Activated naive CD8-positive, alpha-beta T cell (primary cell): ENCODE measurements around the gene SHROOM3.

Source experiments
- H3K27ac Mint-ChIP-seq: one replicate; pipeline ENCODE4 v1.8.0; 2021; ENCODE audit warnings: mixed read lengths
- H3K27me3 Mint-ChIP-seq: one replicate; pipeline ENCODE4 v1.8.0; 2021; ENCODE audit warnings: mixed read lengths
- H3K36me3 Mint-ChIP-seq: one replicate; pipeline ENCODE4 v1.8.0; 2021; ENCODE audit warnings: mixed read lengths
- H3K4me1 Mint-ChIP-seq: one replicate; pipeline ENCODE4 v1.8.0; 2021; ENCODE audit warnings: low read depth, mixed read lengths
- H3K4me3 Mint-ChIP-seq: one replicate; pipeline ENCODE4 v1.8.0; 2021; ENCODE audit warnings: mild to moderate bottlenecking, mixed read lengths
- H3K9me3 Mint-ChIP-seq: one replicate; pipeline ENCODE4 v1.8.0; 2021; ENCODE audit warnings: low read depth, mixed read lengths

Gene SHROOM3

DNA sequence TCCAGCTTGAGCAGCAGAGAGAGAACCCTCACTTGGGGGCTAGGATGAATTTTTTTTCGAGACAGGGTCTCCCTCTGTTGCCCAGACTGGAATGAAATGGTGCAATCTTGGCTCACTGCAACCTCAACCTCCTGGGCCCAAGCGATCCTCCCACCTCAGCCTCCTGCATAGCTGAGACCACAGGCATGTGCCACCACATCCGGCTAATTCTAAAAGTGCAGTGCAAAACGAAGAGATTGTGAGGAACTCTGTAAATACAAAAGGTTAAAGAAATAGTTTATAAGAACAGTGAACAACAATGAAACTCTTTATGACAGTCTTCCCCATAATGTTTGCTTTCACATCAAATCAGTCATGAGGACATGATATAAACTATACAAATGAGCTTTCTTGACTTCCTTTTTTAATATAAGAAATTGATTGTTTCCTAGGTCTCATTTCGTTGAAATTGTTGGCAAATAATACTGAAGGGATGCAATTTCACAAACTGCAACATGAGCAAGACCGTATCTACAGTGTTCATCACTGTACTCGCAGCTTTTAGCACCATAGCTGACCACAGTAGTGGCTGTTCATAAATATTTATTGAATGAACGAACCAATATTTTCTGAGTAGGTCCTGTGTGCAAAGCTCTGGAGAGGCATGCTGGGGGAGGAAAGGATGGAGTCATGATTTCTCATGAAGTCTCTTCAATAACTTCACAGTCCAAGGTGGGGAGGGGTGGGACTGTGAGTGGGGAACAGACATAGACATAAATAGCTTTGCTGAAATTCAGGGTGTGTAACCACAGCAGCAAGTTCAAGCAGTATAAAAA is 116.1 kb downstream of the SHROOM3 start:
- no peak overlapping the region for H3K4me3 Mint-ChIP-seq
- no peaks in the 10 kb centered on the region for H3K4me1 Mint-ChIP-seq
- no peak overlapping the region for H3K27ac Mint-ChIP-seq
- H3K27me3 Mint-ChIP-seq, result no peaks in the 10 kb centered on the region
- no peaks in the 10 kb centered on the region for H3K9me3 Mint-ChIP-seq
- H3K36me3 Mint-ChIP-seq, result no peaks in the 10 kb centered on the region

DNA sequence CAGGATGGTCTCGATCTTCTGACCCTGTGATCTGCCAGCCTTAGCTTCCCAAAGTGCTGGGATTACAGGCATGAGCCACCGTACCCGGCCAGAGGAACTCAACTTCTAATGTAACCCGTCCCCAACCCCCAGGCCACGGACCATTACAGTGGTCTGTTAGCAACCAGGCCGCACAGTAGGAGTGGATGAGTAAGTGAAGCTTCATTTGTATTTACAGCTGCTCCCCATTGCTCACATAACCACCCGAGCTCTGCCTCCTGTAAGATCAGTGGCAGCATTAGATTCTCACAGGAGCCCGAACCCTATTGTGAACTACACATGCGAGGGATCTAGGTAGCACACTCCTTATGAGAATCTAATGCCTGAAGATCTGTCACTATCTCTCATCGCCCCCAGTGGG is 119.6 kb downstream of the SHROOM3 start:
- H3K4me3 Mint-ChIP-seq, result no peak overlapping the region
- H3K27me3 Mint-ChIP-seq, result no peaks in the 10 kb centered on the region
- no peaks in the 10 kb centered on the region for H3K9me3 Mint-ChIP-seq
- H3K27ac Mint-ChIP-seq, result no peak overlapping the region
- H3K4me1 Mint-ChIP-seq, result no peaks in the 10 kb centered on the region
- H3K36me3 Mint-ChIP-seq, result no peaks in the 10 kb centered on the region

DNA sequence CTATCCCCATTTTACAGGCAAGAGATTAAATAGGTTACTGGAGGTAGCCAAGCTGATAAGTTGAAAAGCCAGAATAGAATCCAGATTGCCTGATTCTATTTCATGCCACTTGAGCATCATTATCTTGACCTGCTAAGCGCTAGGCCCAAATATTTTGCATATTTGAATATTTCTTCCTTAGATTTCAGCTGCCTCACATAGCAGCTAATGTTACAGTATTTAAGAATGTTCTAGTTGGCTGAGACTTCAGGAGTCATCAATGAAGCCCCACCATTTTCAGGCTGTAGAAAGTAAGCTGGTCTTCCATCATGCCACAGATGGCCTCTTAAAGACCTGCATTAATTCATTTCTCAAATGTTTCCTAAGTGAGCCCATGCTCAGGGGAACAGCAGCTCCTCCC is 121.4 kb downstream of the SHROOM3 start:
- H3K27me3 Mint-ChIP-seq, result peaks cover 4% of the 10 kb centered on the region
- H3K27ac Mint-ChIP-seq, result no peak overlapping the region
- H3K9me3 Mint-ChIP-seq, result no peaks in the 10 kb centered on the region
- no peak overlapping the region for H3K4me3 Mint-ChIP-seq
- H3K4me1 Mint-ChIP-seq, result no peaks in the 10 kb centered on the region
- no peaks in the 10 kb centered on the region for H3K36me3 Mint-ChIP-seq

DNA sequence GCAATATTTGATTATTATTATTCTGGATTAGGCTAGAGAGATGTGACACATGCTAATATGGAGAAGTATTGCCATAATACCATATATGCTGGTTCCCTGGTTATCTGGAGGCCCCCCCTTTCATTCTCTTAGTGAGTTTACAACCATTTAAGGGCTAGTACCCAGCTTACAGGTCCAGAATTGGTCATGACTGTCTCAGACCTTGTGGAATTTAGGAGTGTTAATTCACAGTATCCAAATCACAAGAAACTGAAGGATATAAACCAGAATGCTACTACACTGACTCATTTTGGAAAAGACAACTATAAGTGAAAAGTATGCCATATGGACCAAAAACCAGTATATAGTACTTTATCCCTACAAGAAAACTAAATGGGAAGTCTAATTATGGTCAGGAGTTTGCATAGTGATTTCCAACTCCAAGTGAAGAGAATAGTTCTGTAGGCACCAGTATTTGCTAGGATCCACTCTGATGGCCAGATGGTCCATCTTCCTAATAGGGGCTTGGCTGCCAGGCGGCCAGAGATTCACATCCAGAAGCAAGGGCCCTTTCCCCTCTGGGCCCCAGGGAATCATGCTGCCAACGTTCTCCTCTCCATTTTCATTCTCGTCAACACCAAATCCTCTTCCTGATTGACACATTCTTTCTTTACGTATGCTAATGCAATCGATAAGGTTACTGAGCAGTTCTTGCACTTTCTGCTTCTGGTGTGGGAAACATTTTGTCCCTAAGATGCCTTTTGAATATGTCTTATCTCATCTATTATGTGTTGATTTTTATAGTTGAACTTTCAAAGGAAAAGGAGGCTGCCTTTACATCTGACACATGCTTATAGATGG is 123.6 kb downstream of the SHROOM3 start:
- no peak overlapping the region for H3K4me3 Mint-ChIP-seq
- H3K36me3 Mint-ChIP-seq, result no peaks in the 10 kb centered on the region
- H3K4me1 Mint-ChIP-seq, result no peaks in the 10 kb centered on the region
- H3K9me3 Mint-ChIP-seq, result no peaks in the 10 kb centered on the region
- H3K27ac Mint-ChIP-seq, result no peak overlapping the region
- H3K27me3 Mint-ChIP-seq, result peaks cover 4% of the 10 kb centered on the region

DNA sequence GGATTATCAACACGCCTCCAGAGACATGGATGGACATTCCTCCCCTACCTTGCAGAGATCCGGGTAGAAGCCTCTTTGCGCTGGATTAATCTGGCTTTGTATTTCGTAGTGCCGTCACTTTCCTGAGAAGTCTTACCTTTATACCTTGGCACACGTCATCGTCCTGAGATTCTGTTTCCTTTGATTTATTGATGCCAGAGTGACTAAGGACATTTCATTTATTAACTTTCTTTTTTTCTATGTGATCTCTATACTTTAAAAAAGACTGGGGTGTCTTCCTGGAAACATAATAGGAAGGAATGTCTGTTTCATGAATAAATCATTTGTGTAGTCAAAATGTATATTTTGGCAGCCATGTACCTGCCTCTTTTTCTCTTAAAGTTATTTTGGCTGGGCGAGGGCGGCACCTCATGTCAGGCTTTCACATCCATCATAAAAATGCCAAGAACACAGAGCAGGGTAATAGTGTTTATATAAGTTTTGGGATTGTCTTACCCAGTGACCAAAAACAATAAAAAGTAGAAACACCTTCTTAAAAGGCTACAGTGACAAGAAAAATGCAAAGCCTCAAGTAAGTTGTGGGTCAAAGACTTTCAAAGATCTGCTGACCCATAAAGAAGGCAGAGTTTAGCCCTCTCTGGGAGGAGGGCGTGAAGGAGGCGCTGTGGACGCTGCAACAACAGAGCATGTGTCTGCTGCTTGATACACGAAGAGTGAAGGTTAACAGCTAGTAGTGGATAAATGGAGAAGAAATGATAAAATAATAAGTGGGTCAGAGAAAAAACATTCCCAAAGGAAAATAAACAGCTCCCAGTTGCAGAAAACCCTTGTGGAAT is 124.4 kb downstream of the SHROOM3 start:
- H3K9me3 Mint-ChIP-seq, result no peaks in the 10 kb centered on the region
- H3K27ac Mint-ChIP-seq, result no peak overlapping the region
- H3K36me3 Mint-ChIP-seq, result no peaks in the 10 kb centered on the region
- H3K27me3 Mint-ChIP-seq, result peaks cover 4% of the 10 kb centered on the region
- no peaks in the 10 kb centered on the region for H3K4me1 Mint-ChIP-seq
- H3K4me3 Mint-ChIP-seq, result no peak overlapping the region

DNA sequence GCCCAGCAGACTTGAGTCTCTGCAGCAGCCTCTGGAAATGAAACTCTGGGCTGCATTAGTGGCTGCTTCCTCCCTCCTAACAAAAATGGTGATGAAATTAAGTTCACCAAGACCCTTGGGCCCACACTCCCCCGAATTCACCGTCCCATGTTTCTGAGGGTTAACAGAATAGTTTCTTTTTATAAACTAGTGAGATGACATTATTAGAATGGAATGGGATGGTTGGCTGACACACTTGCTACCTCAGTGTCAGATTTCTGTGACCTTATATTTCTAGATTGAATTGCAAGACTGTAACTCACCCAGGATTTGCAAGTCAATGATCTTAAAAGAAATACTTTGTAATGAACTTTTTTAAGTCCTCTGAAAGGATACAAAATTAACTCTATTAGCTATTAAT is 127.1 kb downstream of the SHROOM3 start:
- Mint-ChIP-seq H3K4me3 (no peak overlapping the region), H3K36me3 (no peaks in the 10 kb centered on the region), H3K4me1 (no peaks in the 10 kb centered on the region), H3K9me3 (no peaks in the 10 kb centered on the region), H3K27ac (no peak overlapping the region), H3K27me3 (peaks cover 4% of the 10 kb centered on the region)

DNA sequence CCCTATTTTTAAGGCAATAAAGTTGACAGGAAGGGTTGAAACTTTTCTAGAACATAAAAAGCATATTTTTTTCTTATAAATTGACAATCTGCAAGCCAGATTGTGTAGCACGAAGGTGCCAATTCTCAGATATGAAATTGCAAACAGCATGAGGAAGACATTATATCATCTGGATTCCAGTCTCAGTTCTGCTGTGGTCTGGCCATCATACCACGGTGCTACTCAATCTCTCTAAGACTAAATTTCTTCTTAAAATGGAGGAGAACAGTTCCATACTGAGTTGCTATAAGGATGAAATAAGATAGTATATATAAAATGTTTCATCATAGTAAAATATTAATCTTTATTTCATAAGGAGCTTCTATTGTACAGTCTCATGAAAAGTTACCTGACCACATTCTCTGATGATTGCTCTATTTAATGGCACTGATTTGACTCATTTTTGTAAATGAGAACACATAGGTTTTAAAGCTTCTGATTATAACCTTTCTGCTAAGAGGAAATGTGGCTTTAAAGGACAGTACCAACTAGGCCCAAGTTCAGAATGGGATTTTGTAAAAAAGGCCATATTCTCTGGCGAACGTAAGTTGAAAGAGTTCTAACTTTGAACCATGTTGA is 127.9 kb downstream of the SHROOM3 start:
- no peaks in the 10 kb centered on the region for H3K9me3 Mint-ChIP-seq
- peaks cover 4% of the 10 kb centered on the region for H3K27me3 Mint-ChIP-seq
- H3K4me3 Mint-ChIP-seq, result no peak overlapping the region
- H3K4me1 Mint-ChIP-seq, result no peaks in the 10 kb centered on the region
- no peak overlapping the region for H3K27ac Mint-ChIP-seq
- H3K36me3 Mint-ChIP-seq, result no peaks in the 10 kb centered on the region

DNA sequence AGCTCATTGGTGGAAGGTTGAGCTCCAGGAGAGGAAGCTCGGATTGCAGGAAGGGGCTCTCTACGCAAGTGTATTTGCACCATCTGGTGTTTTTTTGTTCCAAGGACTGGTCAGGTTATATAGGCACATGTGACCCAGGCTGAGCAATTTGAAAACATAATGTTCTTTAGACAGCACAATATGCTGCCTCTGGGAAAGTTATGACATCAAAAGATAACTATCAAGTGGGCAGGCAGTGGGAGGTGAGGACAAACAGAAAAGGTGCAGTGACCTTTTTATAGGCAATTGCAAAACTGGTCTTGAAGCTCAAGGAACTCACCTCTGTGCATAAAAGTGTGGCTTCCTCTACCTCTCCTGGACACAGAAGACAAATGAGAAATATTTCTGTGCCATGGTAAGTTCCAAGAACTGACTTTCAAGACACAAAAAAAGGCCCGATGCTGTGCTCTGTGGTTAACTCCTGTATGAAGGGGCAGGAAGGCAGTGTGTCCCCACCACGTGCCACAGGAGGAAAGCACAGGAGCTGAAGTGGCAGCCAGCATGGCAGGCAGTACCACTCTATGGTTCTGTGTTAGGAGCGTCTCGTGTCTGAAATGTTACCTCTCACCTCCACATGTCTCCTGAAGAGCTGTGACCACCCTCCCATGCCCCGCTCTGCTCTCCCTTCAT is 128.6 kb downstream of the SHROOM3 start:
- Mint-ChIP-seq H3K9me3 (no peaks in the 10 kb centered on the region), H3K27ac (no peak overlapping the region), H3K4me3 (no peak overlapping the region), H3K36me3 (no peaks in the 10 kb centered on the region), H3K27me3 (peaks cover 6% of the 10 kb centered on the region), H3K4me1 (no peaks in the 10 kb centered on the region)

DNA sequence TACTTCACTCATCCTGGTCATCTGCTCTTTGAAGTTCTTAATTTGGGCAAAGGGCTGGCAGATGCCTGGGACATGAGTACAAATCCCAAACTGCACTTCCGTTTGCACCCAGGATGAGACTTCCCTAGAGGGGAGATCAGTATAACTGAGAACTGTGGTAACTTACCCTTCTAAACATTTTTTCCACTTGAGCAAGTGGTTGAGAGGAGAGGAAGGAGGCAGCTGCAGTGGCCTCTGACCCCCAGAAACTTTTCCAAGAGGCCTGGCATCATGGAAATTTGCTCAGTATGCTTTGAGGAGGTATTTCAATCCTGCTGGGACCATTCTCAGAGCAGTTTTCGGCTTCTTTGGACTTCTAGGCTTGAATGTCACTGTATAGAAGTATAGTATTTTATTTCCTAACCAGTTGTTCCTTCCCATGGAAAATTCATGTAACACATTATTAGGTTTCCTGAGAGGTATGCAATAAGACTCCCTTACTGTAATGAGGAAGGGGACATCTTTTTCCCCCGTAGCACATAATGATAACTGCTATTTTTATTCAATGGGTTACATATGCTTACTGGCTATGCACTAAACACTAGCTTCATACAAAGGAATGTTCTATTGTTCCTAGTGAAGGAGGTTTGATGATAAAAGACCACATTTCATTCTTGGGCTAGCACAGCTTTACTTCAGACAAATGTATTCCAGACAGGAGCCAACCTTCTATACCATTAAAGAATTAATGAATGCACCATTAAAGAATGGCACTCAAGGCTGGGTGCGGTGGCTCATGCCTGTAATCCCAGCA is 129.3 kb downstream of the SHROOM3 start:
- no peak overlapping the region for H3K27ac Mint-ChIP-seq
- H3K27me3 Mint-ChIP-seq, result peaks cover 6% of the 10 kb centered on the region
- no peaks in the 10 kb centered on the region for H3K36me3 Mint-ChIP-seq

DNA sequence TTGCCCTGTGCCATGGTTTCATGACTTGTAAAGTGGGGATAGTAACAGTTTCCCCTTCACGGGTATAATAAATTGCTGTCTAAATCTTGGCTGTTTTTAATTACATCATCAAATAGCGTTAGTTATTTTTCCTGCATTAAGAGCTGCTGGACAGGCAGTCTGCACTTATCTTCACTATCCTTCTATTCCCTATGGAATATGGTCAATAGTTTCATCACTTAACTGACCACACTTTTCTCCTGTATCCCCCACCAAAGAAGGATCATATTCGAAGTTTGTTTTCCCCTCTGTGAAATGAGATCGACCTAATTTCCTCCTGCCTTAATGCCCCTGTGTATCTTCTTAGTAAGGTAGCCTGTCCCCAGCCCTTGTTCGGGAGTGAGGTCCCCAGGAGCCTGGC is 133.2 kb downstream of the SHROOM3 start:
- H3K36me3 Mint-ChIP-seq, result no peaks in the 10 kb centered on the region
- H3K4me3 Mint-ChIP-seq, result no peak overlapping the region
- H3K9me3 Mint-ChIP-seq, result no peaks in the 10 kb centered on the region
- H3K27me3 Mint-ChIP-seq, result peaks cover 5% of the 10 kb centered on the region
- H3K4me1 Mint-ChIP-seq, result no peaks in the 10 kb centered on the region
- no peak overlapping the region for H3K27ac Mint-ChIP-seq

More for the DNA sequence above, 129.3 kb downstream of the SHROOM3 start:
- no peak overlapping the region for H3K4me3 Mint-ChIP-seq
- H3K9me3 Mint-ChIP-seq, result no peaks in the 10 kb centered on the region
- no peaks in the 10 kb centered on the region for H3K4me1 Mint-ChIP-seq

DNA sequence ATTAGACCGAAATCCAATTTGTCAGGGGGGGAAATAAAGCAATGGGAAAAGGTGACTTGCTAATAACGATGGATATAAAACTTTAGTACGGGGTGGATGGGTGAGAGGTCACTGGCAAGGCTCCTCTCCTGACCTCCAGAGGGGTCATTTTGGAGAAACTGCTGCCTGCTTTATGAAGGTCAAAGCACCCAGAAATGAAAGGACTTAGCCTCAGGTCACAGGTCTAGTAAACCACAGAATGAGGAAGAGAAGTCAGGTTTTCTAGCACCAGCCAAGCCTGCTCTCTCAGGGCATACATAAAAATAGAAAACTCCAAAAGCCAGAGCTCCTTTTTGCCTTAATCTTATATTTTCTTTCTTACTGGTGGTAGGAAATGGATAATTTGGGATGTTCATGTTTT is 134.2 kb downstream of the SHROOM3 start:
- no peaks in the 10 kb centered on the region for H3K9me3 Mint-ChIP-seq
- H3K36me3 Mint-ChIP-seq, result no peaks in the 10 kb centered on the region
- H3K27ac Mint-ChIP-seq, result no peak overlapping the region
- H3K4me1 Mint-ChIP-seq, result no peaks in the 10 kb centered on the region
- no peak overlapping the region for H3K4me3 Mint-ChIP-seq
- H3K27me3 Mint-ChIP-seq, result peaks cover 11% of the 10 kb centered on the region

DNA sequence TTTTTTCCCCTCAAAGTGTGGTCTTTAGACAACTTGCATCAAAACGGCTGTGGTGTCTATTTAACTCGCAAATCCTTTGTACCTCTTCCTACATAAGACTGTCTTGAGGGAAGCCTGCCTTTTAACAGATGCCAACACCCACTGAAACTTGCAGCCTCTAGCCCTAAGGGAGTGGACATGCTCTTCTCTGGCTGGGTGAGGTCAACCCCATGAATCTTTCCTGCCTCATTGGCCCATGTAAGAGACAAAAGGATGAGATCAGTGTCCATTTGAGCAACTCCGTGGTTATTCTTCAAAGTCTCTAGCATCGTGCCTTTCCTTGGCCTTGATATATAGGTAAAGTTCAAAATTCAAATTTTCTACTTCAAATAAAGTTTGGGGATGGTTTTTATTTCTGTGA is 134.7 kb downstream of the SHROOM3 start:
- no peaks in the 10 kb centered on the region for H3K9me3 Mint-ChIP-seq
- no peak overlapping the region for H3K27ac Mint-ChIP-seq
- H3K36me3 Mint-ChIP-seq, result no peaks in the 10 kb centered on the region
- no peaks in the 10 kb centered on the region for H3K4me1 Mint-ChIP-seq
- no peak overlapping the region for H3K4me3 Mint-ChIP-seq
- H3K27me3 Mint-ChIP-seq, result peaks cover 16% of the 10 kb centered on the region

DNA sequence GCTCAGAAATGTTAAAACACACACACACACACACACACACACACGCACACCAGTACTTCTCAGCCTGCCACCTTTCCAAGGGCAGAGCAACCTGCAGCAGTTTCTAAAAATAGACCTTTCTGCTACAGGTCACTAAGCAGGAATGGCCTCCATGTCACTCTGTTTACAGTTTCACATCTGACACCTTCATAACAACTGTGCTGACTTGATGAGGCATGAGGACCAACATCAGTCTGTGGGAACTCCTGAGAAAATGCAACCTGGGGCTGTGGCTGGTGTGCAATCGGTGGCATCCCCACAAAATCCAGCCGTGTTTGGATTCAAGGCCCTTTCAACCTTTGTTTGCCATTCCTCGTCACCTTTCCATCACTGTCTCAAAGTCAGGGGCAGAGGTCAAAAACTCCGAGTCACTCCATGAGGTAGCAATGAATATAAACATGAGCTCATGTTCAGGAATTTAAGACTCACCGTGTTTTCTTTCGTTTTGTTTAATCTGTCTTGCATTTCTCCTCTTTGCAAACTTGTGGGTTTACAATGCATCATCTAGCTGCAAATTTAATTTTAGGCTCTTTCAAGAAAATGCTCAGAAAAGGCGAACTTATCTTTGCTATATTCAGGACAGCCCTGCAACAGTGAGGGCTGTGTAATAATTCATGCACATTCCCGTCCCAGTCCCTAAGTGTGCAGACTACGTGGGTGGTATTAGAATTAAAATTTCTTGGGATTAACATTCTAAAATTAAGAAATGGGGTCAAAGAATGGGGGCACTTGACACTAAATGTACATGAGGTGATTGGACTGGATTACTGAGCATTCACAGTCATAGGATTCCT is 135.3 kb downstream of the SHROOM3 start:
- Mint-ChIP-seq H3K36me3 (no peaks in the 10 kb centered on the region), H3K27me3 (peaks cover 18% of the 10 kb centered on the region), H3K4me3 (no peak overlapping the region), H3K9me3 (no peaks in the 10 kb centered on the region), H3K4me1 (no peaks in the 10 kb centered on the region), H3K27ac (no peak overlapping the region)
